ENCODE data around the gene BHLHE41. TPM values are rescaled to one million over a fixed set of nuclear protein-coding genes. Genes with fewer than 3 reads are reported as not detected.

Gene BHLHE41
- total and polyA plus RNA-seq, 2 donors (not counting 1 experiment from before 2014, with no cell fraction given), result 2.3 to 2.4 TPM

- Histone ChIP-seq H3K4me2 (ENCODE audit: extremely low read depth, insufficient read depth, low read length) (no peak overlapping the region), H3K9me3 (ENCODE audit: control insufficient read depth, insufficient read depth, low read depth, low read length) (no peaks in the 10 kb centered on the region), H3K27ac (ENCODE audit: insufficient read depth, low read length) (no peak overlapping the region), H4K20me1 (ENCODE audit: control insufficient read depth, extremely low read depth, insufficient read depth, low read length) (no peaks in the 10 kb centered on the region), H3K27me3 (ENCODE audit: control insufficient read depth, insufficient read depth, low read length) (no peaks in the 10 kb centered on the region), H3K79me2 (ENCODE audit: control insufficient read depth, insufficient read depth, low read length) (no peaks in the 10 kb centered on the region), H3K4me3 (replicated peaks in 1 of 4; ENCODE audit: control extremely low read depth in 1 of 4, insufficient read depth in 1 of 4, low read depth in 3 of 4, low read length in 4 of 4) (no peak overlapping the region), H2AFZ (ENCODE audit: low read length) (no peak overlapping the region), H3K4me1 (ENCODE audit: control insufficient read depth, extremely low read depth, insufficient read depth, low read length) (no peaks in the 10 kb centered on the region), H3K9ac (ENCODE audit: insufficient read depth, low read length) (no peak overlapping the region), H3K36me3 (ENCODE audit: control insufficient read depth, insufficient read depth, low read length) (no peaks in the 10 kb centered on the region)
- no peak for DNase-seq (ENCODE audit: low read depth in 2 of 2)
- no peak for TF ChIP-seq EZH2 (IDR thresholded peaks at IDR 0.05; ENCODE audit: low read length, missing control alignments)
- TF ChIP-seq, protein P1, sequence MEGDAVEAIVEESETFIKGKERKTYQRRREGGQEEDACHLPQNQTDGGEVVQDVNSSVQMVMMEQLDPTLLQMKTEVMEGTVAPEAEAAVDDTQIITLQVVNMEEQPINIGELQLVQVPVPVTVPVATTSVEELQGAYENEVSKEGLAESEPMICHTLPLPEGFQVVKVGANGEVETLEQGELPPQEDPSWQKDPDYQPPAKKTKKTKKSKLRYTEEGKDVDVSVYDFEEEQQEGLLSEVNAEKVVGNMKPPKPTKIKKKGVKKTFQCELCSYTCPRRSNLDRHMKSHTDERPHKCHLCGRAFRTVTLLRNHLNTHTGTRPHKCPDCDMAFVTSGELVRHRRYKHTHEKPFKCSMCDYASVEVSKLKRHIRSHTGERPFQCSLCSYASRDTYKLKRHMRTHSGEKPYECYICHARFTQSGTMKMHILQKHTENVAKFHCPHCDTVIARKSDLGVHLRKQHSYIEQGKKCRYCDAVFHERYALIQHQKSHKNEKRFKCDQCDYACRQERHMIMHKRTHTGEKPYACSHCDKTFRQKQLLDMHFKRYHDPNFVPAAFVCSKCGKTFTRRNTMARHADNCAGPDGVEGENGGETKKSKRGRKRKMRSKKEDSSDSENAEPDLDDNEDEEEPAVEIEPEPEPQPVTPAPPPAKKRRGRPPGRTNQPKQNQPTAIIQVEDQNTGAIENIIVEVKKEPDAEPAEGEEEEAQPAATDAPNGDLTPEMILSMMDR (conservative IDR thresholded peaks at IDR 0.05 in 1 of 2, IDR thresholded peaks at IDR 0.05 in 1 of 2; ENCODE audit: low read depth in 1 of 2, low read length in 2 of 2), result no peak
Observed at GRCh38 chr12:26143291-26143690, 18.5 kb upstream of the BHLHE41 start.

DNA sequence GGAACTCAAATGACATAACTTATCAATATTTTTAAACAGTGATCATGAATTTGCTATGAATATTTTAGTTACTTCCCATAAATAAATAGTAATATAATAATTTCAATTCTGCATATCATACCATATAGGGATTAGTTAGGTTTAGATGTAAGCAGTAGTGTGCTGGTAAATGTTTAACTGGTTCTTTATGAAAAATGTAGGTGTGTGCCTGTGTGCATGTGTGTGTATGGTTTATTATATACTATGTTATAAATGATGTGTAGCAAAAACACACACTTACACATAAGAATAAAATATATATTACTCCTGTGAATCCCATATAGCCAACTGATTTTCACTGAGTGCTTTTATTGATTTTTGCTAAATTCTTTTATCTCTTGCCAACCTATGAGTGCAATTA lies 14.0 kb upstream of the BHLHE41 start:
- Histone ChIP-seq H2AFZ (ENCODE audit: low read length) (no peak overlapping the region), H3K4me1 (ENCODE audit: control insufficient read depth, extremely low read depth, insufficient read depth, low read length) (no peaks in the 10 kb centered on the region), H3K36me3 (ENCODE audit: control insufficient read depth, insufficient read depth, low read length) (no peaks in the 10 kb centered on the region), H3K9ac (ENCODE audit: insufficient read depth, low read length) (no peak overlapping the region), H3K27ac (ENCODE audit: insufficient read depth, low read length) (no peak overlapping the region), H3K4me3 (replicated peaks in 1 of 4; ENCODE audit: control extremely low read depth in 1 of 4, insufficient read depth in 1 of 4, low read depth in 3 of 4, low read length in 4 of 4) (no peak overlapping the region), H3K27me3 (ENCODE audit: control insufficient read depth, insufficient read depth, low read length) (no peaks in the 10 kb centered on the region), H4K20me1 (ENCODE audit: control insufficient read depth, extremely low read depth, insufficient read depth, low read length) (no peaks in the 10 kb centered on the region), H3K79me2 (ENCODE audit: control insufficient read depth, insufficient read depth, low read length) (no peaks in the 10 kb centered on the region), H3K4me2 (ENCODE audit: extremely low read depth, insufficient read depth, low read length) (no peak overlapping the region), H3K9me3 (ENCODE audit: control insufficient read depth, insufficient read depth, low read depth, low read length) (no peaks in the 10 kb centered on the region)
- TF ChIP-seq, protein P1 (conservative IDR thresholded peaks at IDR 0.05 in 1 of 2, IDR thresholded peaks at IDR 0.05 in 1 of 2; ENCODE audit: low read depth in 1 of 2, low read length in 2 of 2), result no peak
- TF ChIP-seq EZH2 (IDR thresholded peaks at IDR 0.05; ENCODE audit: low read length, missing control alignments), result no peak
- no peak for DNase-seq (ENCODE audit: low read depth in 2 of 2)

GRCh38 chr12:26136688-26137087 lies 11.9 kb upstream of the BHLHE41 start:
- no peak for TF ChIP-seq EZH2 (IDR thresholded peaks at IDR 0.05; ENCODE audit: low read length, missing control alignments)
- TF ChIP-seq, protein P1 (conservative IDR thresholded peaks at IDR 0.05 in 1 of 2, IDR thresholded peaks at IDR 0.05 in 1 of 2; ENCODE audit: low read depth in 1 of 2, low read length in 2 of 2), result no peak
- H3K27me3 ChIP-seq (ENCODE audit: control insufficient read depth, insufficient read depth, low read length), result no peaks in the 10 kb centered on the region
- no peak for DNase-seq (ENCODE audit: low read depth in 2 of 2)

More at GRCh38 chr12:26136688-26137087, 11.9 kb upstream of the BHLHE41 start:
- no peaks in the 10 kb centered on the region for H3K79me2 ChIP-seq (ENCODE audit: control insufficient read depth, insufficient read depth, low read length)
- no peak overlapping the region for H3K4me3 ChIP-seq (replicated peaks in 1 of 4; ENCODE audit: control extremely low read depth in 1 of 4, insufficient read depth in 1 of 4, low read depth in 3 of 4, low read length in 4 of 4)
- H3K9me3 ChIP-seq (ENCODE audit: control insufficient read depth, insufficient read depth, low read depth, low read length), result no peaks in the 10 kb centered on the region
- H4K20me1 ChIP-seq (ENCODE audit: control insufficient read depth, extremely low read depth, insufficient read depth, low read length), result no peaks in the 10 kb centered on the region
- H3K36me3 ChIP-seq (ENCODE audit: control insufficient read depth, insufficient read depth, low read length), result no peaks in the 10 kb centered on the region
- H2AFZ ChIP-seq (ENCODE audit: low read length), result no peak overlapping the region
- H3K4me1 ChIP-seq (ENCODE audit: control insufficient read depth, extremely low read depth, insufficient read depth, low read length), result no peaks in the 10 kb centered on the region
- H3K4me2 ChIP-seq (ENCODE audit: extremely low read depth, insufficient read depth, low read length), result no peak overlapping the region
- H3K9ac ChIP-seq (ENCODE audit: insufficient read depth, low read length), result no peak overlapping the region
- no peak overlapping the region for H3K27ac ChIP-seq (ENCODE audit: insufficient read depth, low read length)

Data from fibroblast of lung (primary cell).